HepG2 (cell line): Measurements from ENCODE around the gene NBEAL2. TPM values are rescaled to one million over a fixed set of nuclear protein-coding genes. Genes with fewer than 3 reads are reported as not detected.
A peak's percentile ranks its signal among the peaks of the same experiment; 100 is the strongest.

Source experiments
- CBFB ChIP-seq: sonication (generic); formaldehyde crosslinking; IDR thresholded peaks from 2 replicates; pipeline ENCODE4 v1.4.0; 2020; ENCODE audit warnings: missing genetic modification reagents
- CBX5 ChIP-seq: sonication (generic); formaldehyde crosslinking; IDR thresholded peaks from 2 replicates; pipeline ENCODE4 v1.4.0; 2020; ENCODE audit warnings: missing genetic modification reagents, borderline replicate concordance
- CHD4 ChIP-seq: fragments of 200-600 bp; sonication (generic); IDR thresholded peaks from 2 replicates; pipeline ENCODE4 v1.7.0; 2017; ENCODE audit warnings: mild to moderate bottlenecking, low read length, borderline replicate concordance
- ETV5 ChIP-seq: IDR thresholded peaks from 2 replicates; pipeline ENCODE4 v1.6.1; 2018; ENCODE audit warnings: missing biosample characterization, missing genetic modification reagents, inconsistent platforms, borderline replicate concordance
- FOSL2 ChIP-seq: sonication (generic); formaldehyde crosslinking; IDR thresholded peaks from 2 replicates; pipeline ENCODE4 v1.4.0; 2020; ENCODE audit warnings: missing genetic modification reagents
- HMG20B ChIP-seq: conservative IDR thresholded peaks from 2 replicates; pipeline ENCODE4 v1.6.1; 2016; ENCODE audit warnings: missing genetic modification reagents, missing compliant biosample characterization
- HNRNPH1 ChIP-seq: fragments of 200-400 bp; formaldehyde crosslinking; optimal IDR thresholded peaks from 2 replicates; pipeline ENCODE3; 2017; ENCODE audit warnings: mild to moderate bottlenecking, low read depth, low read length
- JUNB ChIP-seq: sonication (generic); formaldehyde crosslinking; IDR thresholded peaks from 2 replicates; pipeline ENCODE4 v1.8.0; 2022; ENCODE audit warnings: missing genetic modification reagents, mild to moderate bottlenecking, borderline replicate concordance
- MED8 ChIP-seq: sonication (generic); formaldehyde crosslinking; IDR thresholded peaks from 2 replicates; pipeline ENCODE4 v1.8.1; 2023; ENCODE audit warnings: mild to moderate bottlenecking, missing genetic modification reagents; ENCODE audit not compliant: insufficient replicate concordance
- NR2F6 ChIP-seq, 2 experiments: IDR thresholded peaks; 2 replicates each; pipeline ENCODE4 v1.6.1; 2016; ENCODE audit warnings: antibody characterized with exemption in 1 of 2, mild to moderate bottlenecking in 1 of 2
- POLR2G ChIP-seq: fragments of 200-400 bp; formaldehyde crosslinking; IDR thresholded peaks from 2 replicates; pipeline ENCODE4 v1.6.1; 2018; ENCODE audit warnings: mild to moderate bottlenecking, low read depth, low read length, moderate library complexity
- RBM22 ChIP-seq: fragments of 200-400 bp; formaldehyde crosslinking; optimal IDR thresholded peaks from 2 replicates; pipeline ENCODE3; 2017; ENCODE audit warnings: mild to moderate bottlenecking, low read length, moderate library complexity
- SALL1 ChIP-seq: sonication (generic); formaldehyde crosslinking; IDR thresholded peaks from 2 replicates; pipeline ENCODE4 v1.8.0; 2022; ENCODE audit warnings: mild to moderate bottlenecking, missing genetic modification reagents
- SALL2 ChIP-seq: sonication (generic); formaldehyde crosslinking; IDR thresholded peaks from 2 replicates; pipeline ENCODE4 v1.8.1; 2023; ENCODE audit warnings: mild to moderate bottlenecking, missing genetic modification reagents, inconsistent platforms
- SKI ChIP-seq: fragments of 450-650 bp; IDR thresholded peaks from one replicate; pipeline ENCODE4 v1.6.1; 2018; ENCODE audit warnings: mild to moderate bottlenecking; ENCODE audit not compliant: partially characterized antibody
- SMAD3 ChIP-seq: sonication (generic); formaldehyde crosslinking; IDR thresholded peaks from 2 replicates; pipeline ENCODE4 v1.4.0; 2020; ENCODE audit warnings: missing genetic modification reagents
- SRY ChIP-seq: sonication (generic); formaldehyde crosslinking; IDR thresholded peaks from 2 replicates; pipeline ENCODE4 v1.8.0; 2022; ENCODE audit warnings: mild to moderate bottlenecking, missing genetic modification reagents
- ZBTB20 ChIP-seq: sonication (generic); formaldehyde crosslinking; IDR thresholded peaks from 2 replicates; pipeline ENCODE4 v1.8.1; 2023; ENCODE audit warnings: missing genetic modification reagents, low read depth, mild to moderate bottlenecking, borderline replicate concordance
- ZBTB21 ChIP-seq: sonication (generic); formaldehyde crosslinking; IDR thresholded peaks from 2 replicates; pipeline ENCODE4 v1.4.0; 2020; ENCODE audit warnings: missing genetic modification reagents
- ZFP36L1 ChIP-seq: sonication (generic); formaldehyde crosslinking; IDR thresholded peaks from 2 replicates; pipeline ENCODE4 v1.8.0; 2022; ENCODE audit warnings: mild to moderate bottlenecking, missing genetic modification reagents, moderate library complexity
- ZNF749 ChIP-seq: sonication (generic); formaldehyde crosslinking; IDR thresholded peaks from 2 replicates; pipeline ENCODE4 v1.8.0; 2022; ENCODE audit warnings: mild to moderate bottlenecking, missing genetic modification reagents, moderate library complexity, borderline replicate concordance
- ZSCAN29 ChIP-seq: sonication (generic); formaldehyde crosslinking; conservative IDR thresholded peaks from 2 replicates; pipeline ENCODE4 v1.4.0; 2020; ENCODE audit warnings: mild to moderate bottlenecking, missing genetic modification reagents
- polyA plus RNA-seq, 8 experiments: library from polyadenylated mRNA; depleted of rRNA in 3 of 8; stranded (reverse) in 7 of 8; unstranded in 1 of 8; fragments of >200 nt; fragmentation: Illumina TruSeq in 4 of 8; extraction: Trizol in 4 of 8; gene quantifications; 2 replicates each; pipeline versions ENCODE4 v1.2.1 to v1.2.3, GENCODE V29; 2011 to 2016; ENCODE audit warnings: low read depth in 4 of 8, missing spikeins in 1 of 8, mixed read lengths in 1 of 8; ENCODE audit not compliant: insufficient read depth in 1 of 8
- total RNA-seq, 5 experiments: library from RNA; depleted of rRNA; stranded (reverse); fragments of >200 nt; fragmentation: Illumina TruSeq; extraction: Trizol; gene quantifications; 2 replicates each; pipeline ENCODE4 v1.2.3, GENCODE V29; 2016; ENCODE audit warnings: low read depth in 1 of 5
- TF ChIP-seq, protein P1 (sequence below): sonication (generic); IDR thresholded peaks from 2 replicates; pipeline ENCODE4 v1.6.1; 2016; ENCODE audit warnings: low read depth, borderline replicate concordance
- TF ChIP-seq, protein P2 (sequence below): sonication (generic); formaldehyde crosslinking; IDR thresholded peaks from 2 replicates; pipeline ENCODE4 v1.8.0; 2022; ENCODE audit warnings: missing genetic modification reagents, mild to moderate bottlenecking, moderate library complexity, borderline replicate concordance
- TF ChIP-seq, protein P3 (sequence below): sonication (generic); formaldehyde crosslinking; IDR thresholded peaks from 2 replicates; pipeline ENCODE4 v1.5.1; 2020; ENCODE audit warnings: missing genetic modification reagents, mild to moderate bottlenecking, borderline replicate concordance
- TF ChIP-seq, protein P4 (sequence below): IDR thresholded peaks from 2 replicates; pipeline ENCODE4 v1.6.1; 2012; ENCODE audit warnings: inconsistent platforms

The NBEAL2 gene
- total and polyA plus RNA-seq, 2 of the 13 experiments (the other 11 are each of a cell fraction or from before 2014, with no cell fraction given): 9.7 to 12.4 TPM

DNA sequence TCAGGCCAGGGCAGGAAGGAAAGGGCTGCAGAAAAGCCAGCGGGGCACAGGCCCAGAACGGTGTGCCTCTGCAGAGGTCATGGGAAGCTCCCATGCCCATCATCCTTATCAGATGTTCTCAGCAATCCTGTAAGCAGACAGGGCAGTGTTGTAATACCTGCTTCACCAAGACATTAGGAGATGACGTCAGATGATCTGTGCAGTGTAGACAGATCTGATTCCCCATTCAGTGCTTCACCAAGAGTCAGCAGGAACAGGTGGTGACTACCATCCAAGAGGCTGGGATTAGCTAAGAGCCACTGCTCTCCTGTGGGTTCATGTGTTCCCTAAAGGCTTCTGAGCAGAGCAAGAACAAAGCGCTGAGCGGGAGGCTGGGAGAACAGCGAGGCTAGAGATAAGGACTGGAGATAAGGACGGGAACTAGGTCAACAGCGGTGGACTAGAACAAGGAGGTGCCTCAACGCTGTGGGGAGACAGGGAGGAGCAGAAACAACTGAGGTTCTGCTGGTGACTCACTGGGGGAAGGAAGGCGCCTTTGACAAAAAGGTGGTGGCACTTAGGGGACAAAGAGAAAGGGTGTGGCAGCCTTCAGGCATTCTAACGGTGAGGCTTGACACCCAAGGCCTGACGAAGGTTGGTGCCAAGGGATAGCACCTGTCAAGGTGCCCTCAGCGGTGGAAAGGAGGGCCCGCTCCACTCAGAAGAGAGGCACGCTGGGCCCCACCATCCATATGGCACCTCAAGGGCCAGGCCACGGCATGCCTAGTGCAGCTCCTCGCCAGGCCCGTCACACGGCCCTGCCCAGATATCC is 31.3 kb upstream of the NBEAL2 start (continued):
- TF ChIP-seq HNRNPH1: no peak
- peak; percentile 26; the same call in 1 of the 2 replicates for TF ChIP-seq HMG20B (CRISPR knock-in tag)
- peak; percentile 46; the same call in 1 of the 2 replicates for TF ChIP-seq SALL1 (CRISPR knock-in tag)
- peak; percentile 39; the same call in 1 of the 2 replicates for TF ChIP-seq POLR2G
- TF ChIP-seq, protein P1, sequence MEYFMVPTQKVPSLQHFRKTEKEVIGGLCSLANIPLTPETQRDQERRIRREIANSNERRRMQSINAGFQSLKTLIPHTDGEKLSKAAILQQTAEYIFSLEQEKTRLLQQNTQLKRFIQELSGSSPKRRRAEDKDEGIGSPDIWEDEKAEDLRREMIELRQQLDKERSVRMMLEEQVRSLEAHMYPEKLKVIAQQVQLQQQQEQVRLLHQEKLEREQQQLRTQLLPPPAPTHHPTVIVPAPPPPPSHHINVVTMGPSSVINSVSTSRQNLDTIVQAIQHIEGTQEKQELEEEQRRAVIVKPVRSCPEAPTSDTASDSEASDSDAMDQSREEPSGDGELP: peak; percentile 16; the same call in 1 of the 2 replicates
- TF ChIP-seq NR2F6 (IDR thresholded peaks at IDR 0.05): peak; percentile 71
- TF ChIP-seq NR2F6 (CRISPR knock-in tag; IDR thresholded peaks at IDR 0.05): peak; percentile 65; the same call in 1 of the 2 replicates
- 0 out of 2 replicates have a peak, but pooled peaks have one; percentile 33 for TF ChIP-seq ZSCAN29 (CRISPR knock-in tag)
- TF ChIP-seq CBX5: peak; percentile 51; the same call in 1 of the 2 replicates
- TF ChIP-seq SMAD3 (CRISPR knock-in tag): no peak
- TF ChIP-seq SRY (CRISPR knock-in tag): no peak
- TF ChIP-seq ZBTB21 (CRISPR knock-in tag): peak; percentile 50; the same call in 1 of the 2 replicates
- peak; percentile 76 for TF ChIP-seq RBM22
- TF ChIP-seq, protein P2, sequence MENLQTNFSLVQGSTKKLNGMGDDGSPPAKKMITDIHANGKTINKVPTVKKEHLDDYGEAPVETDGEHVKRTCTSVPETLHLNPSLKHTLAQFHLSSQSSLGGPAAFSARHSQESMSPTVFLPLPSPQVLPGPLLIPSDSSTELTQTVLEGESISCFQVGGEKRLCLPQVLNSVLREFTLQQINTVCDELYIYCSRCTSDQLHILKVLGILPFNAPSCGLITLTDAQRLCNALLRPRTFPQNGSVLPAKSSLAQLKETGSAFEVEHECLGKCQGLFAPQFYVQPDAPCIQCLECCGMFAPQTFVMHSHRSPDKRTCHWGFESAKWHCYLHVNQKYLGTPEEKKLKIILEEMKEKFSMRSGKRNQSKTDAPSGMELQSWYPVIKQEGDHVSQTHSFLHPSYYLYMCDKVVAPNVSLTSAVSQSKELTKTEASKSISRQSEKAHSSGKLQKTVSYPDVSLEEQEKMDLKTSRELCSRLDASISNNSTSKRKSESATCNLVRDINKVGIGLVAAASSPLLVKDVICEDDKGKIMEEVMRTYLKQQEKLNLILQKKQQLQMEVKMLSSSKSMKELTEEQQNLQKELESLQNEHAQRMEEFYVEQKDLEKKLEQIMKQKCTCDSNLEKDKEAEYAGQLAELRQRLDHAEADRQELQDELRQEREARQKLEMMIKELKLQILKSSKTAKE (CRISPR knock-in tag): peak; percentile 87
- no peak for TF ChIP-seq ZFP36L1 (CRISPR knock-in tag)
- TF ChIP-seq ZNF749 (CRISPR knock-in tag): no peak
- peak; percentile 57; the same call in 1 of the 2 replicates for TF ChIP-seq JUNB (CRISPR knock-in tag)
- TF ChIP-seq ZBTB20: 0 out of 2 replicates have a peak, but pooled peaks have one; percentile 55
- TF ChIP-seq, protein P3, sequence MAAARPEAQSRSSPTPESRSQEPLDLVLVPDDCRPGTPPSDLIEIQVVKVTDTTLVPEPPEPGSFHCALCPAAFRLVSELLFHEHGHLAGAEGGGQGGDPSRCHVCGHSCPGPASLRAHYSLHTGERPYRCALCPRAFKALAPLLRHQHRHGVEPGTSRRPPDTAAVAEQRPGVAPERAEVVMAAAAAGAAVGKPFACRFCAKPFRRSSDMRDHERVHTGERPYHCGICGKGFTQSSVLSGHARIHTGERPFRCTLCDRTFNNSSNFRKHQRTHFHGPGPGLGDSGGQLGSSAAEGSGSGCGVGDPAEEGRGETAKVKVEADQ (CRISPR knock-in tag): peak; percentile 50; the same call in 1 of the 2 replicates
- peak; percentile 40; the same call in 1 of the 2 replicates for TF ChIP-seq ETV5 (CRISPR knock-in tag)
- TF ChIP-seq CHD4: 0 out of 2 replicates have a peak, but pooled peaks have one; percentile 10
- TF ChIP-seq MED8: peak; percentile 47
- TF ChIP-seq FOSL2 (CRISPR knock-in tag): peak; percentile 85
- TF ChIP-seq, protein P4, sequence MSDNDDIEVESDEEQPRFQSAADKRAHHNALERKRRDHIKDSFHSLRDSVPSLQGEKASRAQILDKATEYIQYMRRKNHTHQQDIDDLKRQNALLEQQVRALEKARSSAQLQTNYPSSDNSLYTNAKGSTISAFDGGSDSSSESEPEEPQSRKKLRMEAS: 0 out of 2 replicates have a peak, but pooled peaks have one; percentile 3
- TF ChIP-seq SKI: peak; percentile 64
- 0 out of 2 replicates have a peak, but pooled peaks have one; percentile 28 for TF ChIP-seq SALL2 (CRISPR knock-in tag)
- TF ChIP-seq CBFB (CRISPR knock-in tag): no peak
